Measurements from ENCODE around the gene SSTR5.

SSTR5 gene

DNA sequence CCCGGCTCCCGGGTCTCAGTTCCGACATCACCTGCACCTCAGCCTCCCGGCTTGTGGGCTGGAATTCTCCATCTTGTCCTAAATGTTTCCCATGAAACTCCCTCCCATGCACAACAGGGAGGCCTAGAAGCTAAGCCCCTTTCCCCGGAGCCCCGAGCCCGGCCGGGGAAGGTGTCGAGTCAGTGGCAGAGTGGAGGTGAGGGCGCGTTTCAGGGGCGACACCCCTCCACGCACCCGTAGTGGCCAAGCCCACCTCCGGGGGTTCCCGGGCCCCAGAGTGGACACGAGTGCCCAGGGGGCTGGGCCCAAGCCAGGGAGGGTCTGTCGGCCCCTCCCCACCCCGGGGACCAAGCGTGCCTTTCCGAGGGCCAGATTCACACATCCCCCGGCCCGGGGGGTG, 48.5 kb downstream of the SSTR5 start:
- TF ChIP-seq, protein P1, sequence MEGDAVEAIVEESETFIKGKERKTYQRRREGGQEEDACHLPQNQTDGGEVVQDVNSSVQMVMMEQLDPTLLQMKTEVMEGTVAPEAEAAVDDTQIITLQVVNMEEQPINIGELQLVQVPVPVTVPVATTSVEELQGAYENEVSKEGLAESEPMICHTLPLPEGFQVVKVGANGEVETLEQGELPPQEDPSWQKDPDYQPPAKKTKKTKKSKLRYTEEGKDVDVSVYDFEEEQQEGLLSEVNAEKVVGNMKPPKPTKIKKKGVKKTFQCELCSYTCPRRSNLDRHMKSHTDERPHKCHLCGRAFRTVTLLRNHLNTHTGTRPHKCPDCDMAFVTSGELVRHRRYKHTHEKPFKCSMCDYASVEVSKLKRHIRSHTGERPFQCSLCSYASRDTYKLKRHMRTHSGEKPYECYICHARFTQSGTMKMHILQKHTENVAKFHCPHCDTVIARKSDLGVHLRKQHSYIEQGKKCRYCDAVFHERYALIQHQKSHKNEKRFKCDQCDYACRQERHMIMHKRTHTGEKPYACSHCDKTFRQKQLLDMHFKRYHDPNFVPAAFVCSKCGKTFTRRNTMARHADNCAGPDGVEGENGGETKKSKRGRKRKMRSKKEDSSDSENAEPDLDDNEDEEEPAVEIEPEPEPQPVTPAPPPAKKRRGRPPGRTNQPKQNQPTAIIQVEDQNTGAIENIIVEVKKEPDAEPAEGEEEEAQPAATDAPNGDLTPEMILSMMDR (IDR thresholded peaks at IDR 0.05): no peak
- H3K27ac ChIP-seq: no peak overlapping the region

DNA sequence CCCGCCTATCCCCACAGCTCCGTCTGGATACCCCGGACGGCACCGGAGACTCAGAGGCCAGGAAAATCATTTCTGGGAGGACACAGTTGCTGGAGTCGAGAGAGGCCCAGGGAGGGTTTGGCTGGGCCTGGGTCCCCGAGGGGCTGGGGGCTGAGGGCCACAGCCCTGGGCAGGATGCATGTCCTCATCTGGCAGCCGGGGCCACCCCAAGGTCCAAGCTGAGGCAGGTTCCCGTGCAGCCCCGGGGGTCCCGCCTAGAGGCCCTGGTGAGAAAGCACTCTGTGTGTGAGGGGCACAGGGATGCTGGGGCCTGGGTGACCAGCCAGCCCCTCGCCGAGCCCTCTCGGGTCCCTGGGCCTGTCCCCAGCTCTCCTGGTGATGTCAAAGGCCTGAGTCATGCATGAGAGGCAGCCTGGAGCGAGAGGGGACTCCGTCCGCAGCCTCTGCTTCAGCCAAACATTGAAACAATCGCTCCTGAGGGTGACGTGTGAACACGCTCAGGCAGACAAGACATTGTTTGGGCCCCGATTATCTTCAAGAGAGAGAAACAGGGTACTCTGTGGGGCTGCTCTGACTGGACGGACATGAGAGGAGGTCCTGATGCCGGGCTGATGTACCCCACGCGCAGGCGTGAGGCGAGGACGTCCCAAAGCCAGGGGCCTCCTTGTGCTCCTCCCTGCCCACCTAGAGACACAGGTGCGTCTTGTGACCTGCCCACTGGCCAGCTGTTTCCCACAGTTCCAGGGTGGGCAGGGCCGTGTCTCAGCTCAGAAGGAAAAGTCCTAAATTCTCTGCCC, 49.3 kb downstream of the SSTR5 start:
- no peak for TF ChIP-seq ZFX (IDR thresholded peaks at IDR 0.05; ENCODE audit: borderline replicate concordance)
- TF ChIP-seq, protein P1 (IDR thresholded peaks at IDR 0.05): no peak
- no peak overlapping the region for H3K27ac ChIP-seq

DNA sequence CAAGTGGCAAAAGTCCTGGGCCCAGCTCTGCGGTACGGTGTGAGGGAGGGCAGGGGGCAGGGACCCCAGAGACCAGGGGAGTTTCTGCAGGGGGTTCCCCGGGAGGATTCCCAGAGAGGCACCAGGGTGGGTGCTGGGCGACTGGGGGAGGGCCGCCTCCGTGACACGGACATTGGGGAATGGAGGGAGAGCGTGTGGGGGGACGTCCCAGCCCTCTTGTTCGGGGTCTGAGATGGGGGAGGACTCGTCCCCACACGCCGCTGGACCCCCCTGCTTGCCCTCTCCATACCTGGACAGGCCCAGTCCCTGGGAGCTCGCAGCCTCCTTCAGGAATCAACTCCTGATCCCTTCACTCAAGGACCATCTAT, 49.8 kb downstream of the SSTR5 start:
- H3K27ac ChIP-seq: no peak overlapping the region
- TF ChIP-seq ZFX (IDR thresholded peaks at IDR 0.05; ENCODE audit: borderline replicate concordance): no peak

DNA sequence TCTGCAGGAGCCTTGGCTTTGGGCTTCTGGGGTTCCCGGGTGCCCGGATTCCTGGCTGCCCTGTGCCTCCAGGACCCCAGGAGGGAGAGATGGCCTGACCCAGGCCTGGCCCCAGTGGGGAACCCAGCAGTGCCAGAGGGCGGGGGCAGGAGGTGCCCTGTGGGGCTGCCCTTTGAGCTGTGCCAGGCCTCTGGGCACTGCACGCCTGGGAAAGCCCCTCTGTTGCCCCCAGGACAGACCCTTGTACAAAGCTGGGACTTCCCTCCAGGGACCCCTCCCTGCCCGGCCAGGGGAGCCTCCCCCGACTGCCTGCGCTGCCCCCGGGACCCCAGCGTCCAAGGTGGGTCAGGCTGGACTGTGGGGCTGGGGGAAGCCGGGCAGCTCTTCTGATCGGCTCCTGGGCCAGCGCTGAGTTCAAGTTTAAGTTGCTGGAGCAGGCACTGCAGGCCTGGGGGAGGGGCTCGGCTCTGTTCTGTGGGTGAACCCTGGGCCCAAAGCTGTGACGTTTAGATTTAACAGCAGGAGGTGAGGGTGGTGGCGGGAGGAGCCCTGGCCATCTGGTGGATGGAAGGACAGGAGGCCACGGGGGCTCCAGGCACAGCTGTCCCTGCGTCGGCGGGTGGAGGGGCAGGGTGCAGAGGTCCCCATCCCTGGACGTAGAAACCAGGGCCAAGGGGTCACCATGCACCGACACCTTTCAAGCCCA, 51.1 kb downstream of the SSTR5 start:
- H3K27ac ChIP-seq: no peak overlapping the region
- no peak for TF ChIP-seq ZFX (IDR thresholded peaks at IDR 0.05; ENCODE audit: borderline replicate concordance)
- TF ChIP-seq, protein P1 (IDR thresholded peaks at IDR 0.05): no peak

DNA sequence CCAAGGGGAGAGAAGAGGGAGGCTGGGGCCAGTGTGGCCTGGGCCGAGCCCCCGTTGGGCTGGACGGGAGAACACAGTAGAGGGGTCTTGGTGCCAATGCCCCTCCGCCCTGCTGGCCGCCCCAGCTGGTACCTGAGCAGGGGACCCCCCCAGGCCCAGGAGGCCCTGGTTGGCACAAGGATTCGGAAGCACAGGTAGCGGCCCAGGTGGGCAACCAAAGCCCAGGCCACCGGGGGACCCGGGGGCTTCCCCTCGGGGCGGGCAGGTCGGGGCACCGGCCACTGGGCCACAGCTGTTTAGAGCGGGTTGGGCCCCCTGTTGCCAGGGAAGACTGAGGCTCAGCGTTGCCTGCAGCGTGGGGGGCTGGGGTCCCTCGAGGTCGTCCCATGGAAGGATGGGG, 51.7 kb downstream of the SSTR5 start:
- TF ChIP-seq, protein P1 (IDR thresholded peaks at IDR 0.05): no peak
- no peak for TF ChIP-seq ZFX (IDR thresholded peaks at IDR 0.05; ENCODE audit: borderline replicate concordance)
- no peak overlapping the region for H3K27ac ChIP-seq

DNA sequence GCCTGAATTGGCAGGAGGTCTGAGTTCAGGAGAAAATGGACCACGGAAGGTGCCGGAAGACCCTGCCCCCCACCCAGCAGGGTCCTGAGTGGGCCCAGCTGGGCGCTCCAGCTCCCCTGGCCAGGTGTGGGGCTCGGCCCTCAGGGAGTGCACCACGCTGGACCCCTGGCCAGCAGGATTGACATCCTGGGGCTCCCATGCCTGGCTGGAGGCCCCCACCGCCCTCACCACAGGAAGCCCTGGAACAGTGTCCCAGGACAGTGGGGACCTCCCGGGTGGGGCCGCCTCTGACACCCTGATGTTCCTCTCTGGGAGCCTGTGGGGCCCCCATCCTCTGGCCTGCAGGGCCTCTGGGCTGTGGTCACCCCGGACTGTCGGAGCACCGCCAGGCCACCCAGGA, 52.2 kb downstream of the SSTR5 start:
- TF ChIP-seq, protein P1 (IDR thresholded peaks at IDR 0.05): no peak
- no peak for TF ChIP-seq ZFX (IDR thresholded peaks at IDR 0.05; ENCODE audit: borderline replicate concordance)
- no peak overlapping the region for H3K27ac ChIP-seq

DNA sequence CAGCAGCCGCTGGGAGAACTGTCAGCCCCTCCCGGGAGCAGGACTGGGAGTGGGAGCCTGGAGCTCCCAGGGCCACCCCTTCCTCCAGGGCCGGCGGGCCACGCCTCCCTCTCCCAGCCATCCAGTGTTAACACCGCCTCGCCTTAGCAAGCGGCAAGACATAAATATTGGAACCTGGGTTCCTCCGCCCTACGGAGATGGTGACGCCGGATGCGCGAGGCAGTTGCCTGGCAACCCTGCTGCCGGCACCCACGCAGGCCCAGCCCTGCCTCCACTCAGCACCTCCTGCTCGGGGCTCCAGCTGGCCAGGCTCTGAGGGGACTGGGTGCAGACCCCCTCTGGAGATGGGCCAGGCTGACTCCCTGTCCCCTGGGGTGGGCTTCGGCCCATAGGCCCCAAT, 52.9 kb downstream of the SSTR5 start:
- no peak overlapping the region for H3K27ac ChIP-seq
- TF ChIP-seq, protein P1 (IDR thresholded peaks at IDR 0.05): no peak
- TF ChIP-seq ZFX (IDR thresholded peaks at IDR 0.05; ENCODE audit: borderline replicate concordance): no peak

Data from 22Rv1 (cell line).